Activated CD4-positive, alpha-beta memory T cell treated with anti-CD3 and anti-CD28 coated beads, Interleukin-2, amount 10 ng/mL, durations not matched to agents 7 days and 5 days (primary cell): Measurements from ENCODE around the gene TP63. TPM values are rescaled to one million over a fixed set of nuclear protein-coding genes. Genes with fewer than 3 reads are reported as not detected.
A peak's percentile ranks its signal among the peaks of the same experiment; 100 is the strongest.
"Not testable (repeated sequence)": the region's sequence is repeated elsewhere in the genome, so short reads cannot be mapped to it uniquely, and the experiment has no call there.

ENCODE experiments used
- CTCF ChIA-PET: fragments of 350-600 bp; sonication (Branson Sonifier 250); formaldehyde crosslinking; loops from one replicate; lab custom pipeline; 2021; ENCODE audit warnings: antibody characterized with exemption, inconsistent platforms; lab: Charles Lee
- POLR2A ChIA-PET: fragments of 350-600 bp; sonication (Branson Sonifier 250); formaldehyde crosslinking; loops from one replicate; lab custom pipeline; 2021; ENCODE audit warnings: antibody characterized with exemption; lab: Charles Lee
- DNase-seq: peaks from one replicate; pipeline ENCODE4 v3.0.0-alpha.2; 2020
- H3K27ac Mint-ChIP-seq: one replicate; pipeline ENCODE4 v1.8.0; 2021; ENCODE audit warnings: mild to moderate bottlenecking, mixed read lengths
- H3K27me3 Mint-ChIP-seq: one replicate; pipeline ENCODE4 v1.8.0; 2021; ENCODE audit warnings: mixed read lengths
- H3K36me3 Mint-ChIP-seq: one replicate; pipeline ENCODE4 v1.8.0; 2021; ENCODE audit warnings: low read depth, mixed read lengths
- H3K4me1 Mint-ChIP-seq: one replicate; pipeline ENCODE4 v1.8.0; 2021; ENCODE audit warnings: mixed read lengths
- H3K4me3 Mint-ChIP-seq: one replicate; pipeline ENCODE4 v1.8.0; 2021; ENCODE audit warnings: mild to moderate bottlenecking, mixed read lengths
- H3K9me3 Mint-ChIP-seq: one replicate; pipeline ENCODE4 v1.8.0; 2021; ENCODE audit warnings: mixed read lengths
- total RNA-seq, 2 experiments: library from RNA; stranded (reverse); gene quantifications; one replicate each; pipeline ENCODE4 v1.2.3, GENCODE V29; 2021

TP63 gene
- total RNA-seq = 1 to 10 TPM; 1.1 to 1.7 TPM

- no peak for DNase-seq
- Mint-ChIP-seq H3K4me3 (peak within 1 kb of the TSS; percentile 40), H3K27ac (no peak within 1 kb of the TSS), H3K9me3 (no peaks in the 10 kb centered on the region), H3K27me3 (no peaks in the 10 kb centered on the region), H3K4me1 (peaks cover 18% of the 10 kb centered on the region), H3K36me3 (no peaks in the 10 kb centered on the region)
- ChIA-PET CTCF (no interaction called here), POLR2A (no interaction called here)
Measured at GRCh38 chr3:189631373-189631408, at the start of gene TP63. Gene TP63 (plus strand): TSS chr3:189631389. CDS start chr3:189631516, 127 bp downstream.

GRCh38 chr3:189582179-189582578, 49.0 kb upstream of the TP63 start:
- CTCF ChIA-PET = no interaction called here
- Mint-ChIP-seq H3K4me1 (peaks cover 3% of the 10 kb centered on the region), H3K9me3 (peaks cover 4% of the 10 kb centered on the region), H3K4me3 (no peak overlapping the region), H3K36me3 (no peaks in the 10 kb centered on the region), H3K27me3 (no peaks in the 10 kb centered on the region), H3K27ac (no peak overlapping the region)
- POLR2A ChIA-PET = no interaction called here
- no peak for DNase-seq

GRCh38 chr3:189584645-189585044, 46.5 kb upstream of the TP63 start:
- DNase-seq = no peak
- no peaks in the 10 kb centered on the region for H3K27me3 Mint-ChIP-seq
- CTCF ChIA-PET = no interaction called here
- H3K36me3 Mint-ChIP-seq = no peaks in the 10 kb centered on the region
- H3K9me3 Mint-ChIP-seq = no peaks in the 10 kb centered on the region
- peaks cover 6% of the 10 kb centered on the region for H3K4me1 Mint-ChIP-seq
- H3K4me3 Mint-ChIP-seq = no peak overlapping the region
- POLR2A ChIA-PET = no interaction called here
- H3K27ac Mint-ChIP-seq = no peak overlapping the region

- ChIA-PET CTCF (no interaction called here), POLR2A (no interaction called here)
- H3K36me3 Mint-ChIP-seq = peaks cover 2% of the 10 kb centered on the region
- H3K4me1 Mint-ChIP-seq = peaks cover 6% of the 10 kb centered on the region
- no peak overlapping the region for H3K27ac Mint-ChIP-seq
- no peak overlapping the region for H3K4me3 Mint-ChIP-seq
- H3K9me3 Mint-ChIP-seq = no peaks in the 10 kb centered on the region
- no peak for DNase-seq
- no peaks in the 10 kb centered on the region for H3K27me3 Mint-ChIP-seq
Measured at GRCh38 chr3:189586941-189587663, 44.1 kb upstream of the TP63 start.

GRCh38 chr3:189587664-189588040, 43.5 kb upstream of the TP63 start:
- CTCF ChIA-PET = no interaction called here
- no peak for DNase-seq
- POLR2A ChIA-PET = no interaction called here
- H3K4me1 Mint-ChIP-seq = peaks cover 6% of the 10 kb centered on the region
- no peak overlapping the region for H3K4me3 Mint-ChIP-seq
- no peaks in the 10 kb centered on the region for H3K27me3 Mint-ChIP-seq
- no peaks in the 10 kb centered on the region for H3K9me3 Mint-ChIP-seq
- H3K27ac Mint-ChIP-seq = no peak overlapping the region
- H3K36me3 Mint-ChIP-seq = peaks cover 2% of the 10 kb centered on the region

GRCh38 chr3:189588070-189588469, 43.1 kb upstream of the TP63 start:
- Mint-ChIP-seq H3K4me3 (no peak overlapping the region), H3K27ac (no peak overlapping the region), H3K36me3 (peaks cover 2% of the 10 kb centered on the region), H3K27me3 (no peaks in the 10 kb centered on the region), H3K9me3 (no peaks in the 10 kb centered on the region), H3K4me1 (peaks cover 6% of the 10 kb centered on the region)
- DNase-seq = no peak
- ChIA-PET CTCF (no interaction called here), POLR2A (no interaction called here)

- no peak for DNase-seq
- peaks cover 2% of the 10 kb centered on the region for H3K36me3 Mint-ChIP-seq
- ChIA-PET POLR2A (no interaction called here), CTCF (no interaction called here)
- no peaks in the 10 kb centered on the region for H3K9me3 Mint-ChIP-seq
- no peak overlapping the region for H3K27ac Mint-ChIP-seq
- peaks cover 6% of the 10 kb centered on the region for H3K4me1 Mint-ChIP-seq
- no peaks in the 10 kb centered on the region for H3K27me3 Mint-ChIP-seq
- H3K4me3 Mint-ChIP-seq = no peak overlapping the region
Measured at GRCh38 chr3:189588475-189589178, 42.6 kb upstream of the TP63 start.

- CTCF ChIA-PET = no interaction called here
- peaks cover 6% of the 10 kb centered on the region for H3K4me1 Mint-ChIP-seq
- peaks cover 2% of the 10 kb centered on the region for H3K36me3 Mint-ChIP-seq
- POLR2A ChIA-PET = no interaction called here
- no peak overlapping the region for H3K4me3 Mint-ChIP-seq
- no peaks in the 10 kb centered on the region for H3K27me3 Mint-ChIP-seq
- H3K27ac Mint-ChIP-seq = no peak overlapping the region
- H3K9me3 Mint-ChIP-seq = no peaks in the 10 kb centered on the region
- no peak for DNase-seq
Measured at GRCh38 chr3:189589179-189589569, 42.0 kb upstream of the TP63 start.

GRCh38 chr3:189590223-189590622, 41.0 kb upstream of the TP63 start:
- H3K4me1 Mint-ChIP-seq = peaks cover 6% of the 10 kb centered on the region
- H3K27me3 Mint-ChIP-seq = no peaks in the 10 kb centered on the region
- no peaks in the 10 kb centered on the region for H3K9me3 Mint-ChIP-seq
- no peak for DNase-seq
- ChIA-PET CTCF (no interaction called here), POLR2A (no interaction called here)
- no peak overlapping the region for H3K4me3 Mint-ChIP-seq
- no peak overlapping the region for H3K27ac Mint-ChIP-seq
- peaks cover 2% of the 10 kb centered on the region for H3K36me3 Mint-ChIP-seq

GRCh38 chr3:189593581-189593980, 37.6 kb upstream of the TP63 start:
- H3K27me3 Mint-ChIP-seq = no peaks in the 10 kb centered on the region
- ChIA-PET POLR2A (no interaction called here), CTCF (no interaction called here)
- no peak for DNase-seq
- H3K4me1 Mint-ChIP-seq = no peaks in the 10 kb centered on the region
- H3K27ac Mint-ChIP-seq = no peak overlapping the region
- H3K9me3 Mint-ChIP-seq = no peaks in the 10 kb centered on the region
- H3K36me3 Mint-ChIP-seq = peaks cover 2% of the 10 kb centered on the region
- no peak overlapping the region for H3K4me3 Mint-ChIP-seq

- H3K9me3 Mint-ChIP-seq, H3K4me3 Mint-ChIP-seq, H3K27ac Mint-ChIP-seq, H3K36me3 Mint-ChIP-seq, DNase-seq, H3K27me3 Mint-ChIP-seq, POLR2A ChIA-PET, H3K4me1 Mint-ChIP-seq, CTCF ChIA-PET: not testable (repeated sequence)
Measured at GRCh38 chr3:189596078-189596979, 34.9 kb upstream of the TP63 start.

- no peak overlapping the region for H3K27ac Mint-ChIP-seq
- H3K4me3 Mint-ChIP-seq = no peak overlapping the region
- H3K27me3 Mint-ChIP-seq = no peaks in the 10 kb centered on the region
- DNase-seq = no peak
- H3K4me1 Mint-ChIP-seq = no peaks in the 10 kb centered on the region
- CTCF ChIA-PET = interaction anchor here (1.2 kb wide), 1 partner anchor 1919 kb away, joined by 3 read pairs; no protein-coding TSS in a partner anchor
- no peaks in the 10 kb centered on the region for H3K9me3 Mint-ChIP-seq
- POLR2A ChIA-PET = no interaction called here
- no peaks in the 10 kb centered on the region for H3K36me3 Mint-ChIP-seq
Measured at GRCh38 chr3:189597918-189598317, 33.3 kb upstream of the TP63 start.

GRCh38 chr3:189598530-189599225, 32.5 kb upstream of the TP63 start:
- ChIA-PET POLR2A (no interaction called here), CTCF (interaction anchor here (1.2 kb wide), 1 partner anchor 1920 kb away, joined by 3 read pairs; no protein-coding TSS in a partner anchor)
- H3K4me1 Mint-ChIP-seq = no peaks in the 10 kb centered on the region
- no peaks in the 10 kb centered on the region for H3K27me3 Mint-ChIP-seq
- no peak for DNase-seq
- no peak overlapping the region for H3K4me3 Mint-ChIP-seq
- H3K27ac Mint-ChIP-seq = no peak overlapping the region
- H3K9me3 Mint-ChIP-seq = no peaks in the 10 kb centered on the region
- H3K36me3 Mint-ChIP-seq = no peaks in the 10 kb centered on the region
